HG03460 (cell line): ENCODE results near the gene NDUFS3.
"Not testable (repeated sequence)": the region's sequence is repeated elsewhere in the genome, so short reads cannot be mapped to it uniquely, and the experiment has no call there.

ENCODE experiments used
- ATAC-seq: cut with Tn5 transposase; IDR thresholded peaks from one replicate; pipeline ENCODE4 v1.9.1; 2021; ENCODE audit not compliant: unreplicated experiment

Gene NDUFS3

GRCh38 chr11:47558695-47559094, 20.2 kb upstream of the NDUFS3 start:
- ATAC-seq: no peak

DNA sequence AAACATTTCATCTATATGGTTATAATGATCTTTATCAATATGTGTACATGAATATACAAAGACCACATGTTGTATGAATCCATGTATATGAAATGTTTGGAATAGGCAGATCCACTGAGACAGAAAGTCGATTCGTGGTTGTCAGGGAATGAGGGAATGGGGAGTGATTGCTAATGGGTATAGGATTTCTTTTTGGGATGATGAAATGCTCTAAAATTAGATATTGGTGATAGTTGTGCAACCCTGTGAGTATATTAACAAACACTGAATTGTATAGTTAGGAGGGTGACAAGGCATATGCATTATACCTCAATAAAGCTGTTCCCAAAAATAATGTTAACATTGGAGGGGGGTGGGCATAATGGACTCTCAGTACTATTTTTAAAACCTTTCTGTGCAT, 18.4 kb upstream of the NDUFS3 start:
- no peak for ATAC-seq

GRCh38 chr11:47562393-47562792, 16.5 kb upstream of the NDUFS3 start:
- not testable (repeated sequence) for ATAC-seq

DNA sequence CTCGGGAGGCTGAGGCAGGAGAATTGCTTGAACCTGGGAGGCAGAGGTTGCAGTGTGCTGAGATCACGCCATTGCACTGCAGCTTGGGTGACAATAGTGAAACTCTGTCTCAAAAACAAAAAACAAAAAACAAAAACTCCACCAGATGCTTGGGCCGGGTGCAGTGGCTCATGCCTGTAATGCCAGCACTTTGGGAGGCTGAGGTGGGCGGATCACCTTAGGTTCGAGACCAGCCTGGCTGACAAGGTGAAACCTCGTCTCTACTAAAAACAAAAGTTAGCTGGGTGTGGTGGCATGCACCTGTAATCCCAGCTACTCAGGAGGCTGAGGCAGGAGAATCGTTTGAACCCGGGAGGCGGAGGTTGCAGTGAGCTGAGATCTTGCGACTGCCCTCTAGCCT, 14.5 kb upstream of the NDUFS3 start:
- not testable (repeated sequence) for ATAC-seq

GRCh38 chr11:47564933-47565339, 13.9 kb upstream of the NDUFS3 start:
- peak; percentile 19 for ATAC-seq

DNA sequence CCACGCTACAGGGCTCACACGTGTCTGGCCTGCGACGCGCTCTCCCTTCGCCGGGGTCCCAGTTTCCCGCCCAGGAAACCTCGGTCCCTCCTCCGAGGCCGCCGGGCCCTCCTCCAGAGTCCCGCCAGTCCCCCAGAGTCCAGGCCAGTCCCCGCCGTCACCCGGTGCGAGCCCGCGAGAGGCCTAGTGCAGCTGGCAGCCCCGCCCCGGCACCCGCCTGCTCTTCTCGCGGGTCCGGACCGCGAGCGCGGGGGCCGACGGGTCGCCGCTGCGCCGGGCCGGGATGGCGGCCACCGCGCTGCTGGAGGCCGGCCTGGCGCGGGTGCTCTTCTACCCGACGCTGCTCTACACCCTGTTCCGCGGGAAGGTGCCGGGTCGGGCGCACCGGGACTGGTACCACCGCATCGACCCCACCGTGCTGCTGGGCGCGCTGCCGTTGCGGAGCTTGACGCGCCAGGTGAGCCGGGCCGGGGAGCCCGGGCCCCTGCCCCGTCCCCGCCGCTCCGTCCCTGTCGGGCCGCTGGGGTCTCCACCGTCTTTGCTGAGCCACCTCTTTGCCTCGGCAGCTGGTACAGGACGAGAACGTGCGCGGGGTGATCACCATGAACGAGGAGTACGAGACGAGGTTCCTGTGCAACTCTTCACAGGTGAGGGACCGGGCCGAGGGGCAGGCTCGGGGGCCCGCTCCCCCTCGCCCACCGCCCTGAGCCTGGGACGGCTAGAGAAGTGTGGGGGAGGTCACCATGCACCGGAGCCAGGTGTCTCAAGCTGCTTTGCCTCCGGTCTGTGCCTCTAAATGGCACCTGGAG, 13.3 kb upstream of the NDUFS3 start, which contains the start of gene PTPMT1:
Gene PTPMT1, plus strand, starts transcription at position 260 of the 809 bp plus-strand sequence. Its CDS starts 24 bp downstream, at position 284.
- ATAC-seq: peak; percentile 84

DNA sequence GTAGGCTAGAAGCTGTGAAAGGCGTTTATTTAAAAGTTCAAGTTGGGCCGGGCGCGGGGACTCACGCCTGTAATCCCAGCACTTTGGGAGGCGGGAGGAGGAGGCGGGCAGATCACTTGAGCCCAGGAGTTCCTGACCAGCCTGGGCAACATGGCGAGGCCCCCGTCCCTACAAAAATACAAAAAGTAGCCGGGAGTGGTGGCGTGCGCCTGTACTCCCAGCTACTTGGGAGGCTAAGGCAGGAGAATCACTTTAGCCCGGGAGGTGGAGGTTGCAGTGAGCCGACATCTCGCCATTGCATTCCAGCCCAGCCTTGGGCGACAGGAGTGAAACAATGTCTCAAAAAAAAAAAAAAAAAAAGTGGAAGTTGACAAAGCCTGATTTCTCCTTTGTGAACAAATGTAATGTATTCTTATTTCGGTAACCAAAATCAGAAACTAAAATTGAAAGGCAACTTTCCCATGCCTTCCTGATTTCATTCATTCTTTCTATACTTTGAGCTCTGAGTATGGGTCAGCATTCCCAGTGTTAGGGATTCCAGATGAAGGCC, 12.7 kb upstream of the NDUFS3 start:
- ATAC-seq: no peak

GRCh38 chr11:47569646-47570045, 9.2 kb upstream of the NDUFS3 start:
- ATAC-seq: no peak

DNA sequence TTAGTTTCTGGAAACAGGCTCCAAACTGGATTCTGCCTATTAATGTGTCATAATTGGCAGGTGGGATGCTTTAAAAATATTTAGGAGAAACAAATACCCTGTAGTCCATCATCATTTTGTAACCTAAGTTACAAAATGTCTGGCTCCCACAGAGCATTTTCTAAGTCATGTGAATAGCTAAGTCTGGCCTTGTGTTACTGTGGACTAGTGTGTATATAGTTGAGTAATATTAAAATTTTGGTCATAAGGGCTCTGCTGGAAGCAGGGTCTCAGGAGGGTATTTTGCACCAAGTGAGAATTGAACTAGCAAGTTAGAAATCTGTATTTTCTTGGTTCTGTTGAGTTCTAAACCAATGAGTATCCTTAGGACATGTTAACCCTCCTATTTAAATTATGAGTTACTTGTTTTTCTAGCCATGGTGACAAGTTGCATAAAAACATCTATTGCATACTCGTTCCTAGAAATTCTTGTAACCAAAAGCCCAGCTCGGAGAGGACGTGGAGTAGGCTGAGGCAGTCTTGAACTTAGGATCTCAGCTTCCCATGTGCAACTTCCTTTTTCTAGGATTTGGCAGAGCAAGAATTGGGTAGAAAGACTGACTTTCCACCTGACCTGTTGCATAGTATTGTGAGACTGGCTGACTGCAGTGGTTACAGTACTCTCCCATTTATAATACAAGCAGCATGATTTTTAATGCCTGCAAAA, 8.1 kb upstream of the NDUFS3 start:
- no peak for ATAC-seq

DNA sequence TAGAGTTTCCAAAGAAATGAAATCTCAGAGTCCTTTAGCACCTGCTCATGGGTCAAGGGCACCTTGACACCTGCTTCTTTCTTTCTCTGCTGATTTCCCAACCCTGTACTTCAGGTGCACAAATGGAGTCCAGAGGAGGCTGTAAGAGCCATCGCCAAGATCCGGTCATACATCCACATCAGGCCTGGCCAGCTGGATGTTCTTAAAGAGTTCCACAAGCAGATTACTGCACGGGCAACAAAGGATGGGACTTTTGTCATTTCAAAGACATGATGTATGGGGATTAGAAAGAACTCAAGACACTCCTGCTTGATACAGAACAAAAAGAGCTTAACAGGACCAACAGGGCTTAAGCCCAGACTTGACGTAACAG, 7.5 kb upstream of the NDUFS3 start:
- no peak for ATAC-seq

- ATAC-seq: no peak
Measured at GRCh38 chr11:47571895-47572294, 7.0 kb upstream of the NDUFS3 start.

DNA sequence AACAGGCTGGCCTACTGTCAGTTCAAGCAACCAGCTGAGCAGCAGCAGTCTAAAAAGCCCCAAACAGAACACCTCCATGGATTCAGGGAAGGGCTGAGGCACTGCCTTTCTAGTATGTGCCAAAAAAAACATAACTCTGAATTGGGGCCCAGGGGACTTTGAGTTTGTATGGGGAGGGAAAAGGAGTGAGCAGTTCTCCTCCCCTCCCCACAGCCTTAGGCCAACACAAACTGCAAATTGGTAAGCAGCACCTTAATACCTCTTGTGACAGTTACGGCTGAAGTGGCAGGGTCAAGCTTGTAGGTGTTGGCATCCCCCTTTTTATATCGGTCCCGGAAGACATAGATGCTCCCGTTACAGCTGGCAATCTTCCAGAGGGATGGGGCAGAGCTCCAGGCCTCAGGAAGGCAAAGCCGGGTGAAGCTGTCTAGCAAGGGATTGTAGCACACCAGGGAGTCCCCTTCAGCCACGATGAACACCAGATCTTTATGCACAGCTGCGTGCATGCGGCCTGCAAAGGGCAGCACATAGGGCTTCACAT, 6.1 kb upstream of the NDUFS3 start:
- ATAC-seq: no peak

- ATAC-seq: no peak
Measured at GRCh38 chr11:47573321-47573720, 5.6 kb upstream of the NDUFS3 start.

DNA sequence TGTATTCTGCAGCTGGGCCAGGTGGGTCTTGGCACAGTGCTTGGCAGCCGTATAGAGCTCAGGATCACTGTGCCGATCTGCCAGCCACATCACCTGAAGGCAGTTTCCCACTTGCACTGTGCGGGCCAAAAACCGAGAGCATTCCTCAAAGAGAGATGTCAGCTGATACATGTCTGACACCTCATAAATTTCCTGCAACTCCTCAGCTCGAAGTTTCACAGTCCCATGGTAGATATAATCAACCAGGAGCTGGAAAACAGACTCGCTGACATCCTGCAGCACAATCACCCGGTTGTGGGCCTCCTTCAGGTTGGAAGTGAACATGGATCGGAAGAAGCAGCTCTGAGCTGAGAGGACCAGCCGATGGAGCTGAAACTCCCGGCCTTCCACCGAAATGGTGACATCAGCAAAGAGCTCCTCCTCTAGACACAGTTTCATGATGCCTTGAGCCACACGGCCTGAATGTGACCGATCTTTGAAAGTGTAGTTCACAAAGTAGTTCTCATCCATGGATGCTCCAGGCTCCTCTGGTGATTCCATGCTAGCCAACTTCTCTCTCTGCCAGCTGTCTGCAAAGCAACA, 1.3 kb upstream of the NDUFS3 start:
- no peak for ATAC-seq

GRCh38 chr11:47583844-47584243, 5.0 kb downstream of the NDUFS3 start:
- ATAC-seq: no peak

- no peak for ATAC-seq
Measured at GRCh38 chr11:47586098-47586855, 7.4 kb downstream of the NDUFS3 start, which contains the start of gene FAM180B. Gene FAM180B, plus strand, starts transcription at chr11:47586678. Its CDS starts 91 bp downstream, at chr11:47586769.

DNA sequence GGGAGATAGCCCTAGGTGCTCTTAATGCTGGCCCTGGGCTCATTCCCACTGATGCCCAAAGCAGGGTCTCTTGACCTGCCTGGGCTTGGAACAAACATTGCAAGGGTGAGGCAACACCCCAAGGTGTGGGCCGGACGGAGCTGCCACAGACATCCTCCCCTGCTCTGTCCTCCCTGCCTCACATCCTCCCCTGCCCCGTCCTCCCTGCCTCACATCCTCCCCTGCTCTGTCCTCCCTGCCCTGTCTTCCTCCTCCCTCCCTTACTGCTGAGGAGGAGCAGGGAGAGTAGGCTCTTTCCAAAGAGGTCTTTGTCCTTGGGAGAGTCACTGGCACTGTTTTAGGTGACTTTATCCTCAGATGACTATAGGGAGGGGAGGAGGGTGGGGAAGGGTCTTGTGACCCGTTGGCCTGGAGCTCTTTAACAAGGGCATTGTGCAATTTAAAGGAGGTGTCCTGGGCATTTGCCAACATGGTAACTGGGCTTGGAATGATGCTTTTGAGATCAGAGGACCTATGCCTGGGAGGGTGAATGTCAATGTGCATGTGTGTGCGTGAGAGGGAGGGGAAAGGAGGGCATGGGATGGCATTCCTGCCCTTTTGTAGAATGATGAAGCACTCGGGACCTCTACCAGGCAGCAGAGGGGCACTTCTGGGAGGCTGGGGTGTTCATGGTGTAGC, 8.3 kb downstream of the NDUFS3 start:
- no peak for ATAC-seq

GRCh38 chr11:47587723-47588326, 9.0 kb downstream of the NDUFS3 start:
- ATAC-seq: no peak

DNA sequence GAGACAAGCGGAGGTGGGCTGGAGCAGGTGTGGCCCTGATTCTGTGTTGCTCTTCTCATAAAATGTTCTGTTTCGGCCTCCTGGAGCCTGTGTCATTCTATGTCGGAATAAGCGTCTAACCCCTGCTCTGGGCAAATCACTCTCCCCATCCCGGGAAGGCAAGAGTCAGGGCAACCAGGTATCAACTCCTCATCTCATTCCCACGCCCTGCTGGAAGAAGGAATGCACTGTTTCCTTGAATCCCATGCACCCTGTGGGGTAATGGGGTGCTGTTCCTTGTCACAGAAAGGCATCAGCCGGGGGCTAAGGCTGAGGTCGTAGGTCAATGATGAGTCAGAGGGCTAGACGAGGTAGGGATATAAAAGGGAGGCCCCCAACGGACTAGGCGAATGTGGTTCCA, 10.2 kb downstream of the NDUFS3 start:
- ATAC-seq: no peak

GRCh38 chr11:47589584-47589976, 10.7 kb downstream of the NDUFS3 start:
- no peak for ATAC-seq
